Esophagus squamous epithelium (tissue), 4 donors: ENCODE results near the gene PHF21B.

Experiments
- CTCF ChIP-seq, 6 experiments: fragments of 450-650 bp in 4 of 6; fragments of 200-600 bp in 2 of 6; sonication (generic) in 2 of 6; IDR thresholded peaks; one replicate each; pipeline ENCODE4 v1.5.1; 2016 to 2019; ENCODE audit warnings: antibody characterized with exemption in 6 of 6, mild to moderate bottlenecking in 4 of 6, moderate library complexity in 4 of 6
- POLR2A ChIP-seq, 4 donors: fragments of 450-650 bp; IDR thresholded peaks; one replicate each; pipeline ENCODE4 v1.6.1; 2017; ENCODE audit warnings: antibody characterized with exemption in 4 of 4, mild to moderate bottlenecking in 4 of 4, moderate library complexity in 3 of 4

- no peak for TF ChIP-seq POLR2A (IDR thresholded peaks at IDR 0.05)
- TF ChIP-seq CTCF (IDR thresholded peaks at IDR 0.05): no peak
These were observed 55.7 kb downstream of the PHF21B start for GRCh38 chr22:44954149-44954548.
